IPS-NIHi11 (cell line): ENCODE data around the gene CADPS.
"Not testable (repeated sequence)": the region's sequence is repeated elsewhere in the genome, so short reads cannot be mapped to it uniquely, and the experiment has no call there.

Experiments used
- DNase-seq: peaks from one replicate; pipeline ENCODE4 v3.0.0; 2012; ENCODE audit warnings: mixed read lengths, low spot score

The CADPS gene

GRCh38 chr3:62592408-62592807, 282.8 kb downstream of the CADPS start:
- DNase-seq = no peak

DNA sequence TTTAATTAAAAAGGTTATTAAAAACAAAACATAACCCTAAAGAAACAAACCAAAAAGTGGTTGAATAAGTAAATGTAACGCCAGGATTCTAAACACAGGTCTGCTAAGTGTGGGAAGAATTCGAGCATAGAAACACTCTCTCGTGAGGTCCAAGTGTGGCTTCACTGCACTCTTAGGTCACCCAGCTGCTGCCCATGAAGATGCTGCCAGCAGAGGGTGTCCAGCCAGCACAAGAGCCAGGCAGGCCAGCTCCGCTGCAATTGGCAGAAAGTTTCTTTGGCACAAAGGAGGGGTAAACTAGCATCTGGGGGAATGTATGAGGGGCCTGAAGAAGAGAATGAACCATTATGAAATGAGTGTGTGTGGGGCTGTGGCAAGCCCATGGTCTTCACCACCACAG, 286.1 kb downstream of the CADPS start:
- DNase-seq = no peak

DNA sequence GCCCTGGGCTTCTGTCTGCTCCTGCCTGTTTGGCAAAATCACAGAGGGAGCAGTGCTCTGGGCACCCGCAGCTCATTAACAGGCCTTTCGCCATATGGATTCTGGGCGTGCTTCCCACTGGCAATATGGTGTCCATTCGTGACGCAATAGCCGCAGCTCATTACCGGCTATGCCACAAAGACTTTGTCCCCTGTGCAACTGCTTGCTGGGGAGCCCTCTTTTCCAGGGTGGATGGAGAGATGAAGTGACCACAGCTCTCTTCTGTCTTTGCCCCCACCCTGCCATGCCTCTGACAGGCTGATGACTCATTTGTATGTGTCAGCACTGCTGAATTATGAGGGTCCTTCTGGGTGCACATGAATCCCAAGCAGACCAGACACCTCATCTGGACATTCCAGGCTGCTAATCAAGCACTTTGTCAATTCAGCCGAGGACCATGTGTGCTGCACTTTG, 287.6 kb downstream of the CADPS start:
- no peak for DNase-seq

DNA sequence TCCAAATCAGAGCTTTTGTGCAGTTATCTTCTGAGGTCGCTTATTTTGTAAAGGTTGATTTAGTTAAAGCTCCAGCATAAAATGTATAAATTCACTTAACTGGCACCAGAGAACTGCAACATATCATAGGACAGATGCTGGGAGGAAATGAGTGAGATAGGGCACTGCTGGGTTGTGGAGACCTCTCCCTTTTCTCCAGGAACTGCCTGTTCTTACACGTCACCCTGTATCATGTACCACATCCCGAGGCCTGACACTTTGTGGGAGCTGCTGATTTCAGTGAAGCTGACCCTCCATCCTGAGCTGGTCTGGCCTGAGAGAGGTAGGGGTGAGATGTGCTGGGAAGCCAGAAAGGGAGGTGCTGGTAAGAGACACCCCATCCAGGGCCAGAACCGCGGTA, 288.0 kb downstream of the CADPS start:
- DNase-seq = no peak

DNA sequence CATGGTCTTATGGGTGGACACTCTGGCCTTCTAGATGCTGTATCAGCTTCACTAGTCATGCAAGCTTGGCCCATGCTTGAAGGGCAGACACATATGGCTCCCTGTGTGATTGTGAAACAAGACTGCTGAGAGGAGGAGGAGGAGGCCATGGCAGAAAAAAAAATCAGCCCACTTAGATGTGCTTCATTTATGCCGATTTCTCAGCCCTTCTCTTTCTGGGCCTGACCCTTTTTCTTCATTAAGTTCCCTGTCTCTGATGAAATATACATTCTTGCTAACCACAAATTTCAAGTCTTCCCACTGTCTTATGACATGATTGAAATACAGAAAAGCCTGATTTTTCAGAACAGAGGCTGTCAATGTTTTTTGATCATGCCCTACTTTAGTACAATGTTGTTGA, 288.9 kb downstream of the CADPS start:
- no peak for DNase-seq

- no peak for DNase-seq
These were observed 289.4 kb downstream of the CADPS start for GRCh38 chr3:62585861-62586260.

DNA sequence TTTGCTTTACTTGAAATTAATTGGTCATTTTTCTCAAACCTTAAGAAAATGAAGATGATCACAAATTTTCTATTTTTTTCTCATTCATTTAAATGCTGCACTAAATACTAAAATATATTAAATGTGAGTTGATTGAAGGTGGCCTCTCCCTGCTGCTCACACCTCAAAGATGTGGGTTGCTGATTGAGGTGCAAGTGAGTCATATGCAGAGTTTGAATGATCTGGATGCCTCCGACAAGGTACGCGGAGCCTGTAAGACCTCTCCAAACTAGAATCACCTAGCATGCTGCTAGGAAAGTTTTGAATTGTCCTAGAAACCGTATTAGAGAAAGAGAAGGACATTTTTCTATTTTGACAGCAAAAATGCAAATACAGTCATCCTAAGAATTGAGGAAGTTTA, 290.6 kb downstream of the CADPS start:
- no peak for DNase-seq

GRCh38 chr3:62582495-62583172, 292.6 kb downstream of the CADPS start:
- no peak for DNase-seq

GRCh38 chr3:62580485-62580884, 294.7 kb downstream of the CADPS start:
- not testable (repeated sequence) for DNase-seq

GRCh38 chr3:62577153-62577552, 298.1 kb downstream of the CADPS start:
- no peak for DNase-seq

GRCh38 chr3:62574266-62574898, 300.8 kb downstream of the CADPS start:
- DNase-seq = no peak

DNA sequence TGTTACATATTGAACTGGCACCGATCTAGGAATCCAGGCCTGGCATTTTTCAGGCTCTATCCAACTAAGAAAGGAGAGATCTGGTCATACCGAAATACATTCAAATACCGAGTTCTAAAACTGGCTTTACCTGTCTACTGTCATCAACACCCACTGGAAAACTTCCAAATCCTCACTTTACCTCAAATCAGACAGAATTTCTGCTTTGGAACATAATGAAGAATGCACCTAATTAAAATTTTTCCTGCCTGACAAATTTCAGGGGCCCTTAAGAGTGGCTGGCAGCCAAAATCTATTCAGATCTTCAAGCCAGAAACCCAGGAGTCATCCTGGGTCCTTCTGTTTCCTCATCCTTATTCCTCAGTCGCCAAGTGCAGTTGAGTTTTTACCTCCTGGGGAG, 303.3 kb downstream of the CADPS start:
- DNase-seq = no peak

GRCh38 chr3:62570888-62571287, 304.3 kb downstream of the CADPS start:
- no peak for DNase-seq

- no peak for DNase-seq
These were observed 305.6 kb downstream of the CADPS start for GRCh38 chr3:62569609-62570008.

- peak; percentile 24 for DNase-seq
These were observed 307.9 kb downstream of the CADPS start for GRCh38 chr3:62567097-62568021.

GRCh38 chr3:62566022-62566557, 309.1 kb downstream of the CADPS start:
- no peak for DNase-seq

GRCh38 chr3:62562596-62562995, 312.6 kb downstream of the CADPS start:
- no peak for DNase-seq

DNA sequence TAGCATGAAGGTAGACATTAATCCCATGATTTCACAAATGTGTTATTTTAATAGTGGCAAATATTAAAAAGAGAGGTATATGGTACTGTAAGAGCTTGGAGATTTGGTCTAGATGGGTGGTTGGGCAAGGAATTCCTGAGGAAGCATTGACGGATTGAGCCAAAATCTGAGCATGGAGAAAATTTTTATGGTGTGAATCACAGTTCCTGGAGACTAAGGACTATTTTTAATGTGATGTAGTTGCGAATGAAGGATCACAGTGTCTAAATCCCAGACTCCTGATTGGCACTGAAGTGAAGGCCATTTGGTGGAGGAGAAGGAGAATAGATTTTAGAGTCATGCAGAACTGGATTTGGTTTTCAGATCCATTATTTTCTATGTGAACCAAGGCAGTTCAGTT, 313.2 kb downstream of the CADPS start:
- DNase-seq = no peak

DNA sequence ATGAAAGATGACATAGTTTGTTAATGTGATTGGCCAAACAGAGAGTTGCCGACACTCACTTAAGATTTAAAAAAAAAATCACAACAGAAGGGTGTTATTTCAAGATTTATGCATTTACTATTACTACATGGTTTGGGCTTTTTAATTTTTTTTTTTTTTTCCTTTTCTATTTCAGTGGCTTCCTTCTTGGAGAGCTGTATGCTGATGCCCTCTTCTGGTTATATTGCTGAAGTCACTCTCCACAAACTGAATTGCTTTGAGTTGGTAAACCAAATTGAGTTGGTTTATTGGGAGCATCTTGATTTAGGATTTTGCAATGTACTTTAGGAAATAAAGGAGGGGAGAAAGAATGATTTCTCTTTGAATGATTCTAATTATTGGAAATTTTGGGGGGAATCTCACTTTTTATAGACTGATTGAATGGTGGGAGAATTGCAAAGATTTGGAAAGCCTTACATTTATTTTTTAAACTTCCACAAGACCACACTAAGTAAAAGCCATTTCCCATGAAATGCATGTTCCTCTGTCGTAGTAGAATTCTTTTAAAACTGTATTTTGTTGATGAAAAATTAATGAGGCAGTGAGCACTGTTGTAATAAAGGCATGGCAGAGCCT, 315.3 kb downstream of the CADPS start:
- peak; percentile 12 for DNase-seq

- DNase-seq = peak; percentile 63
These were observed 316.6 kb downstream of the CADPS start for GRCh38 chr3:62558549-62559112.

- no peak for DNase-seq
These were observed 317.2 kb downstream of the CADPS start for GRCh38 chr3:62557983-62558382.

DNA sequence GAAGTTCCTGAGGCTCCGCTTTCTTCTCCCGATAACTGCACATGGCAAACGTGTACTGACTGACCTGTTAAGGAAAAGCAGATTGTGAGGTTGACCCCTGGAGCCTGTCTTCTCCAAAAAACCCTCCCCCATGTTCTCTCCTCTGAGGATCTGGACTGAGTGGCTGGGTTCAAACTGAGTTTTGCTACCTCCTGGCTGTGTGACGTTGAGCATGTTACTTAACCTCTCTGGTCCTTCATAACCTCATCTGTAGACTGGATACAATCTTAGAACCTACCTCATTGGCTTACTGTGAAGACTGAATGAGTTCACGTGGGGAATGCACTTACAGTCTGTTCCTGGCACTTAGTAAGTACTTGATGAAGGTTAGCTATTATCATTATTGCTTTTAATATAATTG, 317.8 kb downstream of the CADPS start:
- no peak for DNase-seq
